Measurements from ENCODE around the gene RGS7.

DNA sequence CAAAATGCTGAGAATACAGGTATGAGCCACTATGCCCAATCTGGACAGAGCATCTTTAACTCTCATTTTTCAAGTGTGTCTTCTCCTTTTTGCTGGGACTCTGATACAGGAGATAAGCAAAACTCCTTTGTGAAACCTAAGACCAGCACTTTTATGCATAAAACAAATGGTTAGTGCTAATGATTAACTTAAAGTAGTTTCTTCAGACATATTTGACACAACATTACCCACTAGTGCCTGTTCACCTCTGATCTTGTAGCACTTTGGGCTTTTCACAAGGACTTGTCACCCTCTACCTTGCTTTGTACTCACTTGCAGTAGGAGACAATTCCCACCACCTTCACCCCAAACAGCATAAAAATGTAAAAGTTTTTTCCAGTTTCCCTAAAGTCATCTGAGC is 216.3 kb downstream of the RGS7 start:
- TF ChIP-seq, protein P1, sequence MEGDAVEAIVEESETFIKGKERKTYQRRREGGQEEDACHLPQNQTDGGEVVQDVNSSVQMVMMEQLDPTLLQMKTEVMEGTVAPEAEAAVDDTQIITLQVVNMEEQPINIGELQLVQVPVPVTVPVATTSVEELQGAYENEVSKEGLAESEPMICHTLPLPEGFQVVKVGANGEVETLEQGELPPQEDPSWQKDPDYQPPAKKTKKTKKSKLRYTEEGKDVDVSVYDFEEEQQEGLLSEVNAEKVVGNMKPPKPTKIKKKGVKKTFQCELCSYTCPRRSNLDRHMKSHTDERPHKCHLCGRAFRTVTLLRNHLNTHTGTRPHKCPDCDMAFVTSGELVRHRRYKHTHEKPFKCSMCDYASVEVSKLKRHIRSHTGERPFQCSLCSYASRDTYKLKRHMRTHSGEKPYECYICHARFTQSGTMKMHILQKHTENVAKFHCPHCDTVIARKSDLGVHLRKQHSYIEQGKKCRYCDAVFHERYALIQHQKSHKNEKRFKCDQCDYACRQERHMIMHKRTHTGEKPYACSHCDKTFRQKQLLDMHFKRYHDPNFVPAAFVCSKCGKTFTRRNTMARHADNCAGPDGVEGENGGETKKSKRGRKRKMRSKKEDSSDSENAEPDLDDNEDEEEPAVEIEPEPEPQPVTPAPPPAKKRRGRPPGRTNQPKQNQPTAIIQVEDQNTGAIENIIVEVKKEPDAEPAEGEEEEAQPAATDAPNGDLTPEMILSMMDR (IDR thresholded peaks at IDR 0.05; ENCODE audit: insufficient read depth, low read depth, low read length): no peak
- TF ChIP-seq EZH2 (IDR thresholded peaks at IDR 0.05; ENCODE audit: insufficient read depth, low read length): no peak

Data from astrocyte (in vitro differentiated cells and primary cell).